H1 (cell line): Measurements from ENCODE around the gene SLIT3. TPM values are rescaled to one million over a fixed set of nuclear protein-coding genes. Genes with fewer than 3 reads are reported as not detected.

Experiments used
- CTCF ChIA-PET: fragments of 300-600 bp; sonication (Branson Sonifier 250); formaldehyde crosslinking; loops from one replicate; lab custom pipeline; 2021; ENCODE audit not compliant: partially characterized antibody; lab: Charles Lee
- POLR2A ChIA-PET: fragments of 300-600 bp; sonication (Branson Sonifier 250); formaldehyde crosslinking; loops from one replicate; lab custom pipeline; 2021; ENCODE audit warnings: inconsistent platforms; ENCODE audit not compliant: partially characterized antibody; lab: Charles Lee
- DNase-seq, 2 experiments: peaks; one replicate each; pipeline versions ENCODE4 v3.0.0 to v3.0.0-alpha.2; 2010 to 2022; ENCODE audit warnings: low spot score in 2 of 2, low read depth in 1 of 2, mixed read lengths in 1 of 2
- FAIRE-seq: peaks from 2 replicates; lab custom pipeline; 2011; peaks lifted over from hg19 to GRCh38; lab: Jason Lieb, UNC
- H2AFZ ChIP-seq: 2 replicates; pipeline ENCODE4 v1.8.1; 2012; ENCODE audit warnings: low read length, inconsistent platforms
- H2AK5ac ChIP-seq: 2 replicates; pipeline ENCODE4 v1.6.1; 2013; ENCODE audit warnings: low read depth, low read length
- H2BK120ac ChIP-seq: replicated peaks from 2 replicates; pipeline ENCODE3; 2013; ENCODE audit warnings: low read depth, low read length, inconsistent platforms
- H2BK12ac ChIP-seq: 2 replicates; pipeline ENCODE4 v1.6.1; 2013; ENCODE audit warnings: low read depth, low read length
- H2BK15ac ChIP-seq: 2 replicates; pipeline ENCODE4 v1.6.1; 2013; ENCODE audit warnings: low read length
- H2BK20ac ChIP-seq: 2 replicates; pipeline ENCODE4 v1.6.1; 2013; ENCODE audit warnings: low read length
- H2BK5ac ChIP-seq: 2 replicates; pipeline ENCODE4 v1.6.1; 2013; ENCODE audit warnings: low read depth, low read length
- H3K14ac ChIP-seq: 2 replicates; pipeline ENCODE4 v1.6.1; 2013; ENCODE audit warnings: inconsistent platforms; ENCODE audit not compliant: insufficient read length
- H3K18ac ChIP-seq: 2 replicates; pipeline ENCODE4 v1.6.1; 2013; ENCODE audit warnings: low read length; ENCODE audit errors: extremely low read depth
- H3K23ac ChIP-seq: 2 replicates; pipeline ENCODE4 v1.6.1; 2013; ENCODE audit warnings: inconsistent platforms; ENCODE audit not compliant: insufficient read length
- H3K23me2 ChIP-seq: 2 replicates; pipeline ENCODE4 v1.6.1; 2013; ENCODE audit warnings: low read depth, low read length
- H3K27ac ChIP-seq: 2 replicates; pipeline ENCODE4 v1.6.1; 2011; ENCODE audit warnings: low read depth, low read length, inconsistent platforms
- H3K27me3 ChIP-seq, 4 experiments: replicated peaks in 1 of 4; 1 replicate in 1 of 4; 2 replicates in 3 of 4; pipeline versions ENCODE4 v1.6.1 to v1.8.1; 2011 to 2013; ENCODE audit warnings: low read length in 3 of 4, mild to moderate bottlenecking in 3 of 4, inconsistent platforms in 2 of 4, mixed read lengths in 2 of 4, moderate library complexity in 1 of 4; ENCODE audit not compliant: control insufficient read depth in 3 of 4, insufficient read depth in 3 of 4; ENCODE audit errors: extremely low read depth in 1 of 4
- H3K36me3 ChIP-seq, 4 experiments: 2 replicates each; pipeline versions ENCODE4 v1.6.1 to v1.8.1; 2011 to 2013; ENCODE audit warnings: mild to moderate bottlenecking in 4 of 4, low read length in 3 of 4, moderate library complexity in 2 of 4, control low read depth in 1 of 4, inconsistent platforms in 1 of 4; ENCODE audit not compliant: insufficient read depth in 4 of 4, control insufficient read depth in 2 of 4
- H3K4ac ChIP-seq: replicated peaks from 2 replicates; pipeline ENCODE3; 2013; ENCODE audit warnings: low read length, low read depth, mixed read lengths, inconsistent platforms; ENCODE audit not compliant: insufficient read length
- H3K4me1 ChIP-seq, 4 experiments: replicated peaks in 1 of 4; 1 replicate in 1 of 4; 2 replicates in 3 of 4; pipeline versions ENCODE4 v1.6.1 to v1.8.1; 2011 to 2013; ENCODE audit warnings: low read length in 3 of 4, inconsistent platforms in 2 of 4, mixed read lengths in 1 of 4; ENCODE audit not compliant: insufficient read depth in 4 of 4, control insufficient read depth in 3 of 4
- H3K4me2 ChIP-seq, 2 experiments: 2 replicates each; pipeline versions ENCODE4 v1.6.1 to v1.8.1; 2011 to 2013; ENCODE audit warnings: low read depth in 2 of 2, low read length in 2 of 2, control low read depth in 1 of 2, inconsistent platforms in 1 of 2, mild to moderate bottlenecking in 1 of 2; ENCODE audit not compliant: insufficient read depth in 1 of 2
- H3K4me3 ChIP-seq, 4 experiments: fragments of 200-600, 300-600 bp in 1 of 4; sonication (generic), shearing (Covaris generic), sonication (Bioruptor Twin) in 1 of 4; 2 replicates each; pipeline versions ENCODE4 v1.5.1 to v1.8.1; 2011 to 2016; ENCODE audit warnings: low read length in 4 of 4, low read depth in 3 of 4, control low read depth in 2 of 4, inconsistent platforms in 2 of 4, mild to moderate bottlenecking in 2 of 4, mixed read lengths in 1 of 4, moderate library complexity in 1 of 4; ENCODE audit not compliant: insufficient read depth in 2 of 4; ENCODE audit errors: extremely low read depth in 1 of 4
- H3K56ac ChIP-seq: replicated peaks from 2 replicates; pipeline ENCODE3; 2013; ENCODE audit warnings: low read depth, mild to moderate bottlenecking, mixed read lengths, low read length, inconsistent platforms; ENCODE audit not compliant: insufficient read length
- H3K79me1 ChIP-seq: 2 replicates; pipeline ENCODE4 v1.6.1; 2013; ENCODE audit warnings: low read depth, low read length, control low read depth
- H3K79me2 ChIP-seq, 2 experiments: 2 replicates each; pipeline versions ENCODE4 v1.6.1 to v1.8.1; 2012 to 2013; ENCODE audit warnings: low read length in 2 of 2, mild to moderate bottlenecking in 2 of 2, inconsistent platforms in 1 of 2; ENCODE audit not compliant: insufficient read depth in 2 of 2, control insufficient read depth in 1 of 2
- H3K9ac ChIP-seq, 4 experiments: replicated peaks in 1 of 4; 1 replicate in 1 of 4; 2 replicates in 3 of 4; pipeline versions ENCODE4 v1.6.1 to v1.8.1; 2011 to 2013; ENCODE audit warnings: low read depth in 3 of 4, low read length in 3 of 4, control low read depth in 2 of 4, mild to moderate bottlenecking in 2 of 4, moderate library complexity in 2 of 4, inconsistent platforms in 1 of 4; ENCODE audit errors: extremely low read depth in 1 of 4
- H3K9me3 ChIP-seq, 2 experiments: 2 replicates each; pipeline versions ENCODE4 v1.6.1 to v1.8.1; 2012 to 2013; ENCODE audit warnings: mild to moderate bottlenecking in 2 of 2, moderate library complexity in 2 of 2, control low read depth in 1 of 2, inconsistent platforms in 1 of 2, low read depth in 1 of 2, low read length in 1 of 2, mixed read lengths in 1 of 2; ENCODE audit not compliant: insufficient read depth in 2 of 2
- H4K20me1 ChIP-seq, 2 experiments: replicated peaks in 1 of 2; 2 replicates each; pipeline versions ENCODE3 to v1.8.1; 2011 to 2013; ENCODE audit warnings: inconsistent platforms in 2 of 2, low read length in 2 of 2, mild to moderate bottlenecking in 1 of 2; ENCODE audit not compliant: insufficient read depth in 2 of 2, control insufficient read depth in 1 of 2
- H4K5ac ChIP-seq: 2 replicates; pipeline ENCODE4 v1.6.1; 2013; ENCODE audit warnings: low read length, low read depth, mixed read lengths, inconsistent platforms; ENCODE audit not compliant: insufficient read length
- H4K8ac ChIP-seq: 2 replicates; pipeline ENCODE4 v1.8.0; 2013; ENCODE audit warnings: mild to moderate bottlenecking, moderate library complexity, low read length, inconsistent platforms; ENCODE audit not compliant: insufficient read depth; ENCODE audit errors: extremely low read depth
- H4K91ac ChIP-seq: replicated peaks from 2 replicates; pipeline ENCODE3; 2013; ENCODE audit warnings: low read length, mixed read lengths, inconsistent platforms; ENCODE audit not compliant: insufficient read length
- ASH2L ChIP-seq: fragments of 200-600, 300-600 bp; sonication (generic); IDR thresholded peaks from one replicate; pipeline ENCODE4 v1.7.1; 2017; ENCODE audit warnings: low read length
- CBX8 ChIP-seq: fragments of 300-800, 300-1000 bp; sonication (generic); IDR thresholded peaks from 2 replicates; pipeline ENCODE4 v1.7.1; 2016; ENCODE audit warnings: low read depth, low read length, borderline replicate concordance
- KDM1A ChIP-seq: fragments of 200-600, 300-600 bp; sonication (generic); IDR thresholded peaks from 2 replicates; pipeline ENCODE4 v1.7.1; 2016; ENCODE audit warnings: mild to moderate bottlenecking, low read length, borderline replicate concordance
- KDM4A ChIP-seq: IDR thresholded peaks from one replicate; pipeline ENCODE4 v1.7.1; 2012; ENCODE audit warnings: low read depth, mild to moderate bottlenecking, moderate library complexity, low read length, inconsistent platforms; ENCODE audit not compliant: severe bottlenecking
- RAD21 ChIP-seq, 2 experiments: IDR thresholded peaks in 1 of 2; conservative IDR thresholded peaks in 1 of 2; 2 replicates each; pipeline ENCODE4 v1.6.1; 2011; ENCODE audit warnings: low read depth in 2 of 2, low read length in 2 of 2, improper control_type of control experiment in 1 of 2, inconsistent platforms in 1 of 2, mild to moderate bottlenecking in 1 of 2, moderate library complexity in 1 of 2
- RBBP5 ChIP-seq: IDR thresholded peaks from 2 replicates; pipeline ENCODE4 v1.7.1; 2012; ENCODE audit warnings: low read depth, mild to moderate bottlenecking, inconsistent platforms, low read length, moderate library complexity, borderline replicate concordance
- RFX5 ChIP-seq: IDR thresholded peaks from 2 replicates; pipeline ENCODE4 v1.6.1; 2011; ENCODE audit warnings: low read depth, low read length, improper control_type of control experiment, borderline replicate concordance
- TEAD4 ChIP-seq: IDR thresholded peaks from 2 replicates; pipeline ENCODE4 v1.6.1; 2012; ENCODE audit warnings: low read depth, low read length, inconsistent platforms, mixed read lengths
- USF2 ChIP-seq: IDR thresholded peaks from 2 replicates; pipeline ENCODE4 v1.6.1; 2011; ENCODE audit warnings: low read length, improper control_type of control experiment
- YY1 ChIP-seq: IDR thresholded peaks from 2 replicates; pipeline ENCODE4 v1.6.1; 2011; ENCODE audit warnings: low read depth, mild to moderate bottlenecking, low read length
- WGBS, 2 experiments: shearing (Covaris generic) in 1 of 2; methylation state at CpG; one replicate each; pipeline versions ENCODE4 v1.1.6 to v1.1.7; 2013 to 2015; ENCODE audit warnings: low lambda C conversion rate in 2 of 2, mixed read lengths in 2 of 2, inconsistent platforms in 1 of 2, low coverage in 1 of 2, missing lambda C conversion rate in 1 of 2; ENCODE audit not compliant: insufficient replicate concordance in 2 of 2, insufficient coverage in 1 of 2, insufficient read length in 1 of 2; ENCODE audit errors: extremely low coverage in 1 of 2, missing lambda C conversion rate in 1 of 2; 5-methylcytosine and 5-hydroxymethylcytosine counted together
- polyA plus RNA-seq, 7 experiments: library from polyadenylated mRNA; depleted of rRNA in 3 of 7; stranded (reverse) in 5 of 7; unstranded in 2 of 7; fragments of >200 nt in 5 of 7; fragments of 200-250 nt in 2 of 7; gene quantifications; 1 replicate in 5 of 7; 2 replicates in 1 of 7; 4 replicates in 1 of 7; pipeline versions ENCODE4 v1.2.1 to v1.2.3, GENCODE V29; 2011 to 2013; ENCODE audit warnings: missing spikeins in 2 of 7, mixed read lengths in 2 of 7
- total RNA-seq: library from RNA; stranded (reverse); fragmentation: NEBNext Ultra II Directional; extraction: Animal tissue kit (Norgen Biotek cat#: 25700); gene quantifications from 2 replicates; pipeline ENCODE4 v1.2.1, GENCODE V29; 2021

The SLIT3 gene
- total and polyA plus RNA-seq, 2 of the 8 experiments (the other 6 are each of a cell fraction or from before 2014, with no cell fraction given): 1.1 to 1.2 TPM

DNA sequence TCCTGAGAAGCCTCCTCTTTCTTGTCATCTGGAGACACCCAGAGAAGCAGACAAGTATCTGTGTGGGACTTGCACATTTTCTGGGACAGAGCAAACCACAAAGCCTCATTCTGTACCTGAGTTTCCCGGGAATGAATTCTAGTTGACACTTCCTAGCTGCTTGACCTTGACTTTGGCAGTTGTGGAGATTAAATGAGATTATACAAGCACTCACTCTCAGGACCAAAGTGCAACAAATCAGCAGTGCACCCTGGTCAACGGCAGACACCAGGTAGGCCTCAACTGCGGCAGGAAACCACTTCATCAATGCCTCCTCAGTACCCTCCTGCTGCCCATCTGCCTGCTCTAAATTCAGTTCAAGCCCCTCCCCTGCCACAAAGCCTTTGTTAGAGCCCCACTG, 607.1 kb downstream of the SLIT3 start:
- H3K23ac ChIP-seq: no peak overlapping the region
- no peak overlapping the region for H2AFZ ChIP-seq
- H2BK20ac ChIP-seq: no peak overlapping the region
- no peak overlapping the region for H2BK120ac ChIP-seq
- H4K5ac ChIP-seq: no peak overlapping the region
- WGBS, 2 experiments: 93% methylated on average over 3 of the region's 3 CpGs; no CpG with 5 or more reads in 1 of the 2 experiments
- no peak overlapping the region for H3K56ac ChIP-seq
- no peak overlapping the region for H2BK12ac ChIP-seq
- peaks cover 0 to 1% (median 0%) of the 10 kb centered on the region in 4 experiments; a peak in 1 of 7 replicates for H3K4me1 ChIP-seq
- H3K4me3 ChIP-seq: no peak overlapping the region
- ChIA-PET CTCF (interaction anchor here (0.8 to 11.9 kb wide), 3 partner anchors 13 to 268 kb away, joined by 3 to 89 read pairs (median 18); no protein-coding TSS in a partner anchor), POLR2A (no interaction called here)
- H3K9me3 ChIP-seq: no peaks in the 10 kb centered on the region
- H2BK5ac ChIP-seq: no peak overlapping the region
- no peak overlapping the region for H3K18ac ChIP-seq
- no peaks in the 10 kb centered on the region for H4K20me1 ChIP-seq
- H3K79me1 ChIP-seq: no peaks in the 10 kb centered on the region
- H2AK5ac ChIP-seq: no peak overlapping the region
- no peaks in the 10 kb centered on the region for H3K36me3 ChIP-seq
- no peak for FAIRE-seq
- H3K4ac ChIP-seq: no peak overlapping the region
- H3K79me2 ChIP-seq: no peaks in the 10 kb centered on the region
- no peak overlapping the region for H3K27ac ChIP-seq
- no peak overlapping the region for H3K4me2 ChIP-seq
- no peak overlapping the region for H3K9ac ChIP-seq
- no peak for DNase-seq
- H4K91ac ChIP-seq: no peak overlapping the region
- no peak overlapping the region for H4K8ac ChIP-seq
- H2BK15ac ChIP-seq: no peak overlapping the region
- H3K14ac ChIP-seq: no peak overlapping the region
- H3K23me2 ChIP-seq: no peaks in the 10 kb centered on the region
- no peaks in the 10 kb centered on the region for H3K27me3 ChIP-seq
- TF ChIP-seq RFX5: no peak
- TF ChIP-seq CBX8: no peak
- no peak for TF ChIP-seq USF2
- no peak for TF ChIP-seq ASH2L
- TF ChIP-seq RAD21 (IDR thresholded peaks at IDR 0.05 in 1 of 2, conservative IDR thresholded peaks at IDR 0.05 in 1 of 2; ENCODE audit: low read depth in 2 of 2, low read length in 2 of 2): no peak
- no peak for TF ChIP-seq YY1
- TF ChIP-seq TEAD4: no peak
- no peak for TF ChIP-seq RBBP5
- TF ChIP-seq KDM1A: no peak
- TF ChIP-seq KDM4A: no peak
